ENCODE data around the gene NFATC2.
A peak's percentile ranks its signal among the peaks of the same experiment; 100 is the strongest.
"Not testable (repeated sequence)": the region's sequence is repeated elsewhere in the genome, so short reads cannot be mapped to it uniquely, and the experiment has no call there.

The NFATC2 gene

DNA sequence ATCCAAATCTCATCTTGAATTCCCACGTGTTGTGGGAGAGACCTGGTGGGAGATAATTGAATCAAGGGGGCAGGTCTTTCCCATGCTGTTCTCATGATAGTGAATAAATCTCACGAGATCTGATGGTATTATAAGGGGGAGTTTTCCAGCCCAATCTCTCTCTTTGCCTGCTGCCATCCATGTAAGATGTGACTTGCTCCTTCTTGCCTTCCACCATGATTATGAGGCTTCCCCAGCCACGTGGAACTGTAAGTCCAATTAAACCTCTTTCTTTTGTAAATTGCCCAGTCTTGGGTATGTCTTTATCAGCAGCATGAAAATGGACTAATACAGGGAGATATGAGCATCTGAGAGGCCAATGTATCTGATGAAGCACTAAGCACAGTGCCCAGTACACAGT is 26.0 kb upstream of the NFATC2 start:
- not testable (repeated sequence) for DNase-seq (ENCODE audit: low spot score)

DNA sequence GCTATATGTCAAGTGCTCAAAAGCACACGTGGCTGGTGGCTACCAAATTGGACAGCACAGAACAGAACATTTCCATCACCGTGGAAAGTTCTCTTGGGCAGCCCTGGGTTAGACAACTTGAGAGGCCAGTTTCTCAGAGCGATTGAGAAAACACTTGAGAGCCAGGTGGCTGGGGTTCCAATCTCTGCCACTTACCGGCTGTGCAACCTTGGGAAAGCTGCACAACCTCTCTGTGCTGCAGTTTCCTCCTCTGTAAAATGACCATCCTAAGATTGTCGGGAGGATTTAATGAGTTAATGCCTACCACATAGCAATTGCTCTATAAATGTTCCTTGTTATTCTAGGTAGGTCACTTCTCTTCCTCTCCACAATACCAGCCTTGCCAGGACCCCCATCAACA is 25.1 kb upstream of the NFATC2 start:
- no peak for DNase-seq (ENCODE audit: low spot score)

DNA sequence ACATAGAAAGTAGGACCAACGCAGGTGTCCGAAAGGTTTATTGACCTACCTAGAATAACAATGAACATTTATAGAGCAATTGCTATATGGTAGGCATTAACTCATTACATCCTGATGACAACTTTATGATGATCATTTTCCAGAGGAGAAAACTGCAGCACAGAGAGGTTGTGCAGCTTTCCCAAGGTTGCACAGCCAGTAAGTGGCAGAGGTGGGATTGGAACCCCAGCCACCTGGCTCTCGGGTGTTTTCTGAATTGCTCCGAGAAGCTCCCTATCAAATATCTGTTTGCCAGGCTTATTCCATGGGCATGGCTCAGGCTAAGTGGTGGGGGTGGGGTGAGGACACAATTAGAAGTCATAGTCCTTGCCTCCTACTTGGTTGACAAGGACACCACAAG is 24.1 kb upstream of the NFATC2 start:
- DNase-seq (ENCODE audit: low spot score) = no peak

DNA sequence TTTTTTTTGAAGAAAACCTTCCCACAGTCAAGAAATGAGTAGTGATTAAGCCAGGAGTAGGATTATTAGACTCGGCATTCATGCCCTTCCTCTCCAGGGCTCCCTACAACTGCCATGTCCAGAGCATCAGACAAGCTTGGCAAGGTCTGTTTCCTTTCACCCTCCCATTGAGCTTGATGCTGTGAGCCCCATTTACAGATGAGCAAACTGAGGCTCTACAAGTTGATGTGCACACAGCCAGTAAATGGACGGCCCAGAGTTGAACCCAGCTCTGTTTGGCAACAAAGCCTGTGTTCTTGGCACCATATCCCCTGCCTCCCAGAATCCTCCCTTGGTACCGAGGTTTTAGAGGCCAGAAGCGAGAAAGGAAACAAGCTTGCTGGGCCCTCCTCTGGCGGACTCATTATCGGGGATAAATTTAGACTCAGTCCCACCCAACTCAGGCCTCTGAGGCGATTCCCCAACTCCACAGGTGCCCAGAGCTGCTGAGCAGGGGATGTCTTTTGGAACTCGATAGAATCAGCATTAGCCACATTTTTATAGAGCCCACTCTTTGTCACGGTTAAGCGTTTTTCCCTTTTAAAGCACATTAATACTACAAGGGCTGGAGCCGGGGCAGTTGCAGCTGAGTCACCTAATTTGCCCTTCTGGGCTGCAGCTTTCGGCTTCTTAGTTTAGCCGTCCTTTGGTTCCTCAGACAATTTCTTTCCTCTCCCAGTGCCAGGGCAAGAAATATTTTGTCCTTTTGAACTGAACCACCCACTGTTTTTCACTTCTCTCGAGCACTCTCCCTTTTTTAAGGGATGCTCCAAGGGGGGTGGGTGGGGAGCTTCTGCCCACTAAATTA is 23.0 kb upstream of the NFATC2 start:
- no peak for DNase-seq (ENCODE audit: low spot score)

DNA sequence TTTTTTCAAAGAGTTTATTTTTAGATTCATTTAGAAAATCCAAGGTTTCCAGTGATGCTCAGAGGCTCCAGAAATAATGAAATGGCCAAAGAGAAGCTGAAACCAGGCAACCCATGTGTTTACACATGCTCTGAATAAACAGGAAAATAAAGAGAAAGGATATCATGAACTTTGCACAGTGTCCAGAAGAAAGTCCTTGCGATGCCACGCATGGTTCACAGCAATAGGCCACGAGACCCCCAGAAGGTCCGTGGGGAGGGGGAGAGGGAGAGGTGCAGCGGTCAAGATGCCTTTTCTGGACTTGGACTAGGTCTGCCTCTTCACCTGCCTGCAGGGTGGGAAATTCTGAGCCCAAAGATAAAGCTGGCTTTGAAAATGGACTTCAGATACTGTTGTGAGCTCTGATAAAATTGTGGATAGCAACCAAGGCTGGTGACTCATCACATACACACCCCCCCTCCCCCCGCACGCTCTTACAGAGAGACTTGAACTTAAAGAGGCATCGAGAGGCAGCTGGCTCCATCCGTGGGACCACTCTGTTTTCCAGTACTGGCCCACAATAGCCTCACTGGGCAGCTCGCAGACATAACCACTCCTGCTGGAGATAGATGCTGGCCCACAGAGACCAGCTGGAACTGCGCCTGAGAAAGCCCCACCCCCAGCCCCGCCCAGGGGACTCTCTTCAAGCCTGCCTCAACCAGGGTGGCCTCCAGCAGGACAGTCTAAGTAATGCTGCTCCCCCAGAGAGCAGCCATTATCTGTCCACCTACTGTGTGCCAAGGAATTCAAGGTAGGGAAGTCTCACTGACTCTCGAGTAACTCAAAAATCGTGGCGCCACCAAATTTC is 21.2 kb upstream of the NFATC2 start:
- DNase-seq (ENCODE audit: low spot score) = peak; percentile 70

DNA sequence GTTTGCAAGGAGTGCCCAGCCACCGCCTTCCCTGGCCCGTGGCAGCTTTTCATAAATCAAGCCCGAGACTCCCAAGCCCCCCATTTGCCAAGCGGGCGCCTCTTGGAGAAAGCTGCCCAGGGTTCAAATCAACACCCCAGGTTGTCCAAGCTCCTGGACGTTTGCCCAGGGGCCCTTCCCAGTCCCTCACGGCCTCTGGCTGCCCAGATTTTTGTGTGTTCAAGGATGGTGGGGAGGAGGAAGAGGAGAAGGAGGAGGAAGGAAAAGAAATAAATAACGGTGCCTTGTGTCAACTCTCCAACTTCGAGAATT is 20.6 kb upstream of the NFATC2 start:
- no peak for DNase-seq (ENCODE audit: low spot score)

DNA sequence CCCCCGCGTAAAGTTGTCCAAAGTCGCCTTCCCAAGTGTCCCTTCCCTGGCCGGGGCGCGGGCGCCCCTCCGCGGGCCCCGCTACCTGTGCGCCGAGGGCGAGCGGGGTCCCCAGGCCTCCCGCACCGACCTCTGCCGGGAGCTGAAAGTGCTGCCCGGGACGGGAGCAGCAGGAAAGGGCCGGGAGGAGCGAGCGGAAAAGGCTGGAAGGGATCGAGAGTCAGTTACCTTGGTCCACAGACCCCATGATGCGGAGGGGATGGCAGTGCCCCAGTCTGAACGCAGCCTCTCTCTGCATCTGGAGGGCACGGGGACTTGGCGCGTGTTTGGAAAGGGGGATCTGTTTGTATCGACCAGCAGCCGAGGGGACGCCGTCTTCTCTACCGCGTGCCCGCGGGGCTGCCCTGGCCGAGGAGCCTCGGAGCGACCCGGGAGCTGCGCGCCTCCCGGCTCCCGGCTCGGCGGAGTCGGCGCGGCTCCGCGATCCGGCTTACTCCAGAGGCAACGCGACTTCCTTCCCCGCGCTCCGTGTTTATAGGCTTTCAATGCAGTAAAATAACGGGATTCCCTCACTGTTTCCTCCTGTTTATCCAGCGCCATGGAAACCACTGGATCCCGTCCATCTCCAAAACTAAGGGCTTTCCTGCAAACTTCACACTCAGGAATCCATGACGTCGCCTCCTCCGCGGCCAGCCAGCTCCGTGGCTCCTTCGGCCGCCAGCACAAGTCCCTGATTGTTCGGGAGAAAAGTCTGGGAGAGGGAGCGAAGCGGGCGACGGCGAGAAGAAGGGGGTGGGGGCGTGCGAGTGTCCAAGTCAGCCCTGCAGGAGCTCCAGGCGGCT is 20.0 kb upstream of the NFATC2 start:
- peak; percentile 88 for DNase-seq (ENCODE audit: low spot score)

DNA sequence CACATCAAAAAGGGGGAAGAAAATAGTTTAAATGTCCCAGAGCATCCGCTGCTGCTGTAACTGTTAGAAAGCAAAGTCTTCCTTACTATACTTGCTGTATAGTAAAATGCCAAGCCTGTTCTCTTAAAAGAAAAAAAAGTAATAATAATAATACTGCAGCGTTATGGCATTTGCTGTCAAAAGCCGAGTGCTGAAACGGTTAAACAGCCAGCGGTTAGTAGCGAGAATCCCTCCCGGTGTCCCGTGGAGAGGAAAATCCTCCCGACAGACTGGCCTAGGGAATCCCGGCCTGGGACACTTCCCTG is 19.5 kb upstream of the NFATC2 start:
- no peak for DNase-seq (ENCODE audit: low spot score)

DNA sequence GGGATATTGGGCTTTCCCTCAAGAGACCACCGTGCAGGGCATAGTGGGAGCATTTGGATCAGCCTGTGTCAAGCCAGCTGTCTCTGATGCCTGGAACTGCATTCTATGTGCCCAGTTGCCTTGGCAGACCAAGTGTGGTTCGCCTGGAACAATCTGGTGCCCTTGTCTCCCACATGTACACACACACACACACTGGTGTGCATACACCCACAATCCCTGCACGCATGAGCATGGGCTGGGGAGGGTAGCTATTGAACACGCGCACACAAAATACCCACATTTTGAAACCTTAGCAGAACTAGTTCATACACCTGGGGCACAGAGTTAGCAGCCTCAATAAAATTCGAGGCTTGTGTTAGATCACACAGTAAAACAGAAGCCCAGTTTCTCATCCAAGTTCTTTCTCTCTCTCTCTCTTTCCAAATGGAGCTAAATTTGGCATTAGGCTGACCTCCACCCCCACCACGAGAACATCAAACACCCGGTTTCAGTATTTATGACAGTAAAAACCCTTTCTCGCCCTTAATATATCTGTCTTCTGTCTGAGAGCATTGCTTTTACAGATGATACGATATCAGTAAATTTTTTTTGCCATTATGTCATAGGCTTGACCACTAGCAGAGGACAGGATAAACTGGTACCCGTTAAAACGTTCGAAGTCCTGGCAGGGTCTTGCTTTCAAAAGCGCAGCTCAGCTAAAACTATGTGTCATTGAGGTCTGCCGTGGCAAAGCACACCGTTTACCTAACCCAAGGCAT is 18.2 kb upstream of the NFATC2 start:
- DNase-seq (ENCODE audit: low spot score) = no peak

DNA sequence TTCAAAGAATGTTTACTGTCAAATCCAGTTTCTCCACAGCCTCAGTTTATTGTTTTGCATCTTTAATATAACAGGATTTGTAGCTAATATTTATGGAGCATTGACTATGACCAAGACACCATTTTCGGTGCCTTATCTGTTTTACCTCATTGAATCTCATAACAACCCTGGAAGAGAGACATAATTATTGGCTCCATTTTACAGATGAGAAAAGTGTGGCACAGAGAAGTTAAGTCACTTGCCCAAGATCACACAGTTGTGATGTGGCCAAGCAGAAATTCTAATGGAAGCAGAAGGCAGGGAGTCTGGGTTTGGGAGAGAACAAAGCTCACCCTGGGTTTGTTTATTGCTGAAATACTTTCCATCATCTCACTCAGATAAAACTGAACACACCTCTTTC is 17.5 kb upstream of the NFATC2 start:
- DNase-seq (ENCODE audit: low spot score) = no peak

DNA sequence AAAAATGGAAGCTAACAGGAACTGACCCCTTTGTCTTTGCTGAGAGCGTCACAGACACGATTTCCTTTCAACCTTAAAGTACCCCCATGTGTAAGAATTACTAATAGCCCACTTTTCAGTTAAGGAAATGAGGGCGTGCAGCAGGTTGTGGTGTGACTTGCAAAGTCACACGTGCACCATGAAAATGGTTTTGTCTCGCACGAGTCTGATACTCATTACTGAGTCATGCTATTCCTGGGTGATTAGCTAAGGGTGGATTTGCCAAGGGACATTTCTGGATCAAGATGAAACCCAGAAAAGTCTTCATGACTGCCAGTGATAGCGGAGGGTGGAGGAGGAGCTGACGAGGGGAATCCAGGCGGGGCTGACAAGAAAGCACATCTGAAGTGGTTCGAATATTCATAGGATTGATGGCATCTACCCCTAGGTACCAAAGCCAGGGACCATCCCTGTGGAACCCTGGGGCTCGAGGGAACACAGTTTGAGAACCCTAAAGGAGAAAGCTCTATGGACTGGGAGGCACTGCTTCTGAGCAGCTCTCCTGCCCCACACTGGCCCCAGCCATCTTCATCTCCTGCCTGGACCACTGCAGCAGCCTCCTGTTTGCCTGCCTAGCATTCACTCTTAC is 12.1 kb upstream of the NFATC2 start:
- DNase-seq (ENCODE audit: low spot score) = no peak

DNA sequence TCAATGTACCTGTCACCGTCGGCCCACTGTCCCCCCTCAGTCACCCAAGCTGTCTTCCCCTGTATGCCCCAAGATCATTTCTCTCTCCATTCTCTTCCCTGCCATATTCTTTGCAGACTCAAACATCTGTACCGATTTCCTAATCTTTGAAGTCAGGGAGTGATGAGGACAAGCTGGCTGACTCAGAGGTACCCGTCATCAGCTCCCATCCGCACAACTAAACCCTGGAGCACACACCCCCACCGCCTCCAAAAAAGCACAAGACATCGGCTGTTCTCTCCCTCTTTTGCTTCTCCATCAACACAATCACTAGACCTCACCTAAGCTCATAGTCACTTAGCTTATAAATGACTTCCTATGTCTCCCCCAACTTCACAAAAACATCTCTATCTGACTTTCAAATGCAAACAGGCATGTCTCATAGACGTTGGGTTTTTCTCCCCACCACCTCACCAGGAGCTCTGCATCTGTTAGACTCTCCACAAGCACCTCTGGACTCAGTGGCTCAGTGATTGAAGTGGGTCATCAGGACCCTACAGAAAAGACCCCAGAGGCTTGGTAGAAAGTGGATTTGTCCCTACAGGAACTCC is 11.5 kb upstream of the NFATC2 start:
- DNase-seq (ENCODE audit: low spot score) = no peak

DNA sequence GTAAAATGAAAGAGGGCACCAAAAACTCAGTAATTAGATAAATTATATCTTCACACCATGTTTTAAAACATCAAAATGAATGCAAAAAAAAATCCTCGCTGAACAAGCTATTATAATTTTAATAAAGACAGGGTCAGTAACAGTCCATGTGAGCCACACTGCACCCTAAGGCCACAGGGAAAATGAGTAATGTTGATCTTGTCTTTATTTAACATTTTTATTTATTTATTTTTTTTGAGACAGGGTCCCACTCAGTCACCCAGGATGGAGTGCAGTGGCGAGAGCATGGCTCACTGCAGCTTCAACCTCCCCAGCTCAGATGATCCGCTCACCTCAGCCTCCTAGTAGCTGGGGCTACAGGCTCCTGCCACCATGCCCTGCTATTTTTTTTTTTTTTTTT is 8.7 kb upstream of the NFATC2 start:
- no peak for DNase-seq (ENCODE audit: low spot score)

DNA sequence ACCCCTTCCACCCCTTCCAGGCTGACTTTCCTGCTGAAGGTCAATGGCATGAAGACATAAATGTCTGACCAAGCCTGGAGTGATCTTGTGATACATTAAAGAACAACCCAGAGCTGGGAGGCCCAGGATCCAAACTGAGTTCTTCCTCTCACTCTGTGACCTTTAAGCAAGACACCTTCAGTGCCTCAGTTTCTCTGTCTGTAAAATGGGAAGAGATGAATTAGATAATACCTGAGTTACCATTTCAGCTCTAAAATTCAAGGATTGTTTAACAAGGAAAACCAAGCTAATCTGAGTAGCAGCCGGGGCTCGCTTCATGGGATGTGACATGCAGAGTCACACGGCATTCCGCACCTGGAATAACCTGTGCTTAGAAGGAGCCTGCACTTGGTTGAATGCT is 7.0 kb upstream of the NFATC2 start:
- no peak for DNase-seq (ENCODE audit: low spot score)

DNA sequence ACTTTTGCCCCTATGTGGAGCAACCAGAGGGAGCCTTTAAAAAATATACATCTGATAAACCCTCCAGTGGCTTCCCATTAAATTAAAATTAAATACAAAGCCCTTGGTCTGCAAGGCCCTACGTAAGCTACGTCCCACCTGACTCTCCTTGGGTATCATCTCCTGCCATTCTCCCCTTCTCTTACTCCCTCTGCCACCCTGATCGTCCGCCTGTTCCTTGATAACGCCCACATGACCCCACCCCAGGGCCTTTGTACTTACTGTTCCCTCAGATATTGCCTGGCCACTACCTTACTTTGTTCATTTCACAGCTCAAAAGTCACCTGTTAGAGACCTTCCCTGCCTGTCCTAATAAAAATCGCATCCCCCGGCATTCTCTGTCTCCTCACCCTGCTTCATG is 5.4 kb upstream of the NFATC2 start:
- no peak for DNase-seq (ENCODE audit: low spot score)

DNA sequence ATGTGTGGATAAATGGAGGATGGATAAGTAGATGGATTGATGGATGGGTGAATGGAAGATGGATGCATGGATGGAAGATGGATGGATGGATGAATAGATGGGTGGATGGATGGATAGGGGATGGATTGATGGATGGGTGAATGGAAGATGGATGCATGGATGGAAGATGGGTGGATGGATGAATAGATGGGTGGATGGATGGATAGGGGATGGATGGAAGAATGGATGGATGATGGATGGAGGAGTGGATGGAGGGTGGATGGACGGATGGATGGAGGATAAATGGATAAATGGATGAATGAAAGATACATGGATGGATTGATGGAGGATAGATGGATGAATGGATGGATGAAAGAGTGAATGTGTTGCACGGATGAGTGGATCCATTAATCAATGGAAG is 3.0 kb upstream of the NFATC2 start:
- no peak for DNase-seq (ENCODE audit: low spot score)

DNA sequence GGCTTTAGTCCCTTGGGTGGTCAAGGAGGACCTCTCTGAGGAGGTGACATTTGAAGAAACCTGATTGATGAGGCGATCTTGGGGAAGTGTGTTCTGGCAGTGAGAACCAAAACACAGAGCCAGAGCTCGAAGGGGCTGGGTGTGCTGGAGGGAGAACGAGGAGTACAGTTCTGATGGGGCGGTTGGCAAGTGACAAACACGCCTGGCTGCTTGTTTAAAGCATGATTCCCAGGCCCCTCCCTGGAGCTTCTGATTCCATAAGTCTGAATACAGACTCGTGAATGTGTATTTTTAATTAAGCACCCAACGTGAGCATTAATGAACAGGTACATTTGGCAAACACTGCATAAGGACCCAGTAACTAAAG is 886 bp upstream of the NFATC2 start:
- DNase-seq (ENCODE audit: low spot score) = no peak

DNA sequence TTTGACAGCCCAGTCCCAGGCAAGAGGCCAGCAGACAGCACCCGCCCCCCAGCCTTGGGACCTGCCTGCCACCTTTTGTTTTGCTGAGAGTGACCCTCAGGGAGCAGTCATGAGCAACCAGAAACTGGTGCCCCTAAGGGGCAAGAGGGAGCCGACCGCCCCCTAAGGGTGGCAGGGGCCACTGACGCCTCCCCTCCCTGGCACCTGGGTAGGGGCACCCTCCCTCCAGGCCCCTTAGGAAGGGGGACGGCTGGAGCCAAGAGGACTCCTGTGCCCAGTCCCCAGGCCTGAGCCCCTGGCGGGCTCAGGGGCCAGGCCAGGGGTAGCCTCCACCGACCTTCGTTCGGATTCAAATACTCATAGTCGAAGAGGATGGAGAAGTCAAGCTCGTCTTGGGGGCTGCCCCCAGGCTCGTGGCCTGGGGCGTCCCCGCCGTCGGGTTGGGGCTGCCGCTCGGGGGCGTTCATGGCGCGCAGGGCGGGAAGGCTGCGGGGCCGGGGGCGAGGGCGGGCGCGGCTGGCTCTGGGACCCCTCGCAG is 417 bp downstream of the NFATC2 start:
- no peak for DNase-seq (ENCODE audit: low spot score)

DNA sequence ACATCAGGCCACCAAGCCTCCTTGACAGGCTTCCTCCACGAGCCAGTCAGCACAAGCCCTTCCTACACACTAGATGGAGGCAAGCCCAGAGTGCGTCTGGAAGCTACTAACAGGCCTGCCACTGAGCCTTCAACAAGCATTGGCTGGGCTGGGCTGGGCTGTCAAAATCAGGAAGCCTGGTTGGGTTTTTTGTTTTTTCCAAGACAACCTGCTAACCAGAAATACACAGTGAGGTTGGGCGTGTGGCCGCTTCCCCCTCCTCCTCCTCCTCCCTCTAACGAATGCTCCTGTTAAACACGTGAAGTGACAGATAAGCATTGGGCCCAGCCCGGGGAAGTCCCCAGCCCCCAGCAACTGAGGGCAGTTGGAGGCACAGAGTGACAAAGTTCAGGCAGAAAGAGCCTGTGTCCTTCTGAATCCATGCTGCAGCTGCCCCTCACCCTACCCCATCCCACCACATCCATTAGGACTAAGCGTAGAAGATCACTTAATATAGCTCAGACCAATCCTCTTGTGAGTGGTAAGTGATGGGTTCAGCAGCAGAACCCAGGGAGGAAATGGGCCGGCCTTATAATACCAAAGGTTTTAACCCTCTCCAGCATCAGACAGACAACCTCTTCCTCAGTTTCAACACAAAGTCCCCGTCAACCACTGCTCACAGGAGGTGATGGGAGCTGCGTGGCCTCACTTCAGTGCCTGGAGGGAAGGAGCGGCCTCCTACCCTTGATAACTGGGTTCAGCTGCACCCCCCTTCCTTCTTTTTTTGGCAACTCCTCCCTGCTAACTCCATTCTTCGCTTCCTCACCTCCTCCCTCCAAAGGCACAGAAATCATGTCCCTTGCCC is 1.1 kb downstream of the NFATC2 start:
- peak; percentile 68 for DNase-seq (ENCODE audit: low spot score)

DNA sequence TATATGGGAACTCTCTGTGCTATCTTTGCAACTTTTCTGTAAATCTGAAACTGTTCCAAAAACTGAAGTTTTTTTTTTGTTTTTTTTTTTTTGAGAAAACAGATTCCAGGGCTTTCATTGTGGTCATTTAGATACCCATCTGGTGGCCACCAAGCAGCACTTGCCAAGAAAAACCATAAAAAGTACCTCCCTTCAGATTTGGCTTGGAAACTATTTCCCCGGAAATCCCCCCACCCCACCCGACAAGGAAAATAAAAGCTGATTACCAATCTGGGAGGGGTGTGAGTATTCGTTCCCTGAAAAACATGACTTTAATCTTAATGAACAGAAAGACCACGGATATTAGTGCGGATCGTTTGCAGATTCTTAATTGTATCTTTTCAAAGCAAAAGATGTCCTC is 1.9 kb downstream of the NFATC2 start:
- DNase-seq (ENCODE audit: low spot score) = no peak

Measured in AG08396 (cell line).